Measurements from ENCODE around the gene WDR49.

DNA sequence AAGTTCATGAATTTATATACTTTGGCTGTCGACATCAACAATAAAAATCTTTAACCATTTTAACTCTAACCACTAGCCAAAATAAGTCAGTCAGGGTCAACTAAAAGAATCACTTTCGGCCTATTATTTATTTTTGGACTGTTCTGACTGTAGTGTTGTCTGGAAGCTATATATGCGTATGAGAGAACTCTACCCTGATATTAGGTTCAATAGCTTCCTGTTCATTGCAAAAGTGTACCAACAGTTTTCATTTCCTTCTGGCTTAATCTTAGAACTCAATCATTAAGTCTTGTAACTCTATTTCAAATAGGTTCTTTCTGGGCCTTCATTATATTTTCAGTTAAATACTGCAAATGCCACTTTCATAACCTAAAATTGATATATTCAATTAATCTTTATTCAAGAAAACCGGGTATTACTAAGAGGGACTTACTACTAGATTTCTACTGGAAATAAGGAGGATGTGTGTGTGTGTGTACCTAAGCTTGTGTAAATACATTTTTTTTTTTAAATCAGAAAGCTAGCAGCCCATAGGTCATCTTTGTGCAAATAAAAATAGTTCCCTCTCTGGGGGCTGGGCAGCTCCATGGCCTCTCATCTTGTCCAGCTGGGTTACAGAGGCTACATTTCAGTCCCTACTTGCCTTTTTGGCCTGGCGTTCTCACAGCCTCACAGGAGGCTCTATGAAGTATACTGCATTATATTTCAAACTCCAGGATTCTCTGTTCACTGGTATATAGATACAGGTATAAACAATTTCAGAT lies 185.7 kb downstream of the WDR49 start:
- TF ChIP-seq, protein P1, sequence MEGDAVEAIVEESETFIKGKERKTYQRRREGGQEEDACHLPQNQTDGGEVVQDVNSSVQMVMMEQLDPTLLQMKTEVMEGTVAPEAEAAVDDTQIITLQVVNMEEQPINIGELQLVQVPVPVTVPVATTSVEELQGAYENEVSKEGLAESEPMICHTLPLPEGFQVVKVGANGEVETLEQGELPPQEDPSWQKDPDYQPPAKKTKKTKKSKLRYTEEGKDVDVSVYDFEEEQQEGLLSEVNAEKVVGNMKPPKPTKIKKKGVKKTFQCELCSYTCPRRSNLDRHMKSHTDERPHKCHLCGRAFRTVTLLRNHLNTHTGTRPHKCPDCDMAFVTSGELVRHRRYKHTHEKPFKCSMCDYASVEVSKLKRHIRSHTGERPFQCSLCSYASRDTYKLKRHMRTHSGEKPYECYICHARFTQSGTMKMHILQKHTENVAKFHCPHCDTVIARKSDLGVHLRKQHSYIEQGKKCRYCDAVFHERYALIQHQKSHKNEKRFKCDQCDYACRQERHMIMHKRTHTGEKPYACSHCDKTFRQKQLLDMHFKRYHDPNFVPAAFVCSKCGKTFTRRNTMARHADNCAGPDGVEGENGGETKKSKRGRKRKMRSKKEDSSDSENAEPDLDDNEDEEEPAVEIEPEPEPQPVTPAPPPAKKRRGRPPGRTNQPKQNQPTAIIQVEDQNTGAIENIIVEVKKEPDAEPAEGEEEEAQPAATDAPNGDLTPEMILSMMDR (IDR thresholded peaks at IDR 0.05; ENCODE audit: low read length), result no peak
- TF ChIP-seq EZH2 (IDR thresholded peaks at IDR 0.05; ENCODE audit: borderline replicate concordance, low read length), result no peak
